Measurements from ENCODE around the gene MAST4.
"Not testable (repeated sequence)": the region's sequence is repeated elsewhere in the genome, so short reads cannot be mapped to it uniquely, and the experiment has no call there.

MAST4 gene

DNA sequence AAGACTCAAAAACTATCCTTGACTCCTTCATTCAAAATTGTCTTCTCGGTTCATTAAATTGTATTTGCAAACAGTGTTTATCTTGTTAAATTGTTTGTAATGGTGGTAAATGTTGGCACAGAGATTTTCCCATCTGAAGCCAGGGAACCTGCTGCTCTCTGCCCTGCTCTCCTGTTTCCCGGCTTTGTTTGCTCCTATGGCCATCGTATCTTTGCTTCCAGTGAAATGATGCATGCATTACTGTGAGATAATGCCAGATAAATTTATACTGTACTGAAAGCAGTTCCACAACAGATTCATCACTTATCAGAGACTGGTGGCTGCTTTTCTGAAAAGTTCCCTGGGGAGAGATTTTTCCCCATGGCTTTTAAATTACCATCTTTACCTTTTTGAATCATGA lies 519.1 kb downstream of the MAST4 start:
- Histone ChIP-seq H3K36me3 (ENCODE audit: control insufficient read depth in 2 of 2, insufficient read depth in 2 of 2, low read length in 2 of 2) (peaks cover 18 to 19% of the 10 kb centered on the region in 2 donors), H3K4me3 (ENCODE audit: low read length in 2 of 2) (no peak overlapping the region), H3K9me3 (ENCODE audit: control insufficient read depth in 2 of 2, low read length in 2 of 2) (no peaks in the 10 kb centered on the region), H3K27me3 (ENCODE audit: control insufficient read depth in 1 of 2, insufficient read depth in 2 of 2, low read length in 2 of 2) (no peaks in the 10 kb centered on the region), H3K4me1 (ENCODE audit: control insufficient read depth, insufficient read depth, low read length) (no peaks in the 10 kb centered on the region), H3K9ac (ENCODE audit: low read length in 2 of 2) (no peak overlapping the region), H3K27ac (ENCODE audit: low read length) (no peak overlapping the region)

- Histone ChIP-seq H3K36me3 (ENCODE audit: control insufficient read depth in 2 of 2, insufficient read depth in 2 of 2, low read length in 2 of 2) (peaks cover 18 to 23% of the 10 kb centered on the region in 2 donors), H3K4me1 (ENCODE audit: control insufficient read depth, insufficient read depth, low read length) (no peaks in the 10 kb centered on the region), H3K27me3 (ENCODE audit: control insufficient read depth in 1 of 2, insufficient read depth in 2 of 2, low read length in 2 of 2) (no peaks in the 10 kb centered on the region), H3K9me3 (ENCODE audit: control insufficient read depth in 2 of 2, low read length in 2 of 2) (no peaks in the 10 kb centered on the region), H3K27ac (ENCODE audit: low read length) (no peak overlapping the region), H3K9ac (ENCODE audit: low read length in 2 of 2) (no peak overlapping the region), H3K4me3 (ENCODE audit: low read length in 2 of 2) (no peak overlapping the region)
Observed at GRCh38 chr5:67115817-67116216, 519.6 kb downstream of the MAST4 start.

DNA sequence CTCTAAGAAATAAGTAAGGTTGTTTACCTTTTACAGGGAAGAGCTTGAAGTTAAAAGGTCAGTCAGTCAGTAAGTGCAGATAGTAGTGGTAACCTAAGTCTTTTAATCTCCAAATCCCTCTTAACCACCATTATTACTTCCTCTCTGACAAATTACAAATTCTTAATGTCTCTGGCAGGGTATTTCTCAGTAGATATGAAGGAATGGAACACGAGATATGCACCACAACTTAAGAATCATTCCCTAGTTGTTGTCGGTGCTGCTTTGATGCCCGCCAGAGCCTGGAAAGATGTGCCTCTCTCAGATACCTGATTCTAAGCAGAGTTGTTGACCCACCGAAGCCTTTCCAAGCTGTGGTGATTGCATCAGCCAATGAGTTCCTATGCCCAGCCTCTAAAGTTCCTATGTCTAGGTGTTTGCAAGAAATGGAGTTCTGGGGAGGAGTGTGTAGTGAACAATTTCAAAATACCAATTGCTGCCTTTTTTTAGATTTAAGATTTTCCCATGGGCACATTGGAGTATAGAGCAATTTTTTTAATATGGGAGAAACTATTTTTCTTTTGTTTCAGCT lies 521.9 kb downstream of the MAST4 start:
- Histone ChIP-seq H3K36me3 (ENCODE audit: control insufficient read depth in 2 of 2, insufficient read depth in 2 of 2, low read length in 2 of 2) (peaks cover 15 to 16% of the 10 kb centered on the region in 2 donors), H3K4me3 (ENCODE audit: low read length in 2 of 2) (no peak overlapping the region), H3K9me3 (ENCODE audit: control insufficient read depth in 2 of 2, low read length in 2 of 2) (no peaks in the 10 kb centered on the region), H3K9ac (ENCODE audit: low read length in 2 of 2) (no peak overlapping the region), H3K27ac (ENCODE audit: low read length) (no peak overlapping the region), H3K4me1 (ENCODE audit: control insufficient read depth, insufficient read depth, low read length) (no peaks in the 10 kb centered on the region), H3K27me3 (ENCODE audit: control insufficient read depth in 1 of 2, insufficient read depth in 2 of 2, low read length in 2 of 2) (no peaks in the 10 kb centered on the region)

DNA sequence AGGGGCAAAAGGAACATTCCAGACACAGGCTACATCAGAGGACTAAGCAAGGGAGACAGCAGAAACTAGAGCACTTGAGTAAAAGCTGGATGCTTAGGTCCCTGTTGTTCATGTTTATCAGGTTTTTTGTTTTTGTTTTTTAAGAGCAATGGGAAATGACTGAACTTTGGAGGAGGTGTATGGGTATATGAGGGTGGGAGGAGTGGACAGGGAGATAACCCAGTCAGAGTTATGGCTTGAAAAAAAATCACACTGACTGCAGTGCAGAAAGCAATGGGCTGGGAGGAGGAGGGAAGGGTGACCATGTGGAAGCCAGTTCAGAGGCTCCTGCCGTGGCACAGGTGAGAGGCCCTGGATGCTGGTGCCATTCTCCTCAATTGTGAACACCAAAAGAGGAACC lies 522.8 kb downstream of the MAST4 start:
- no peak overlapping the region for H3K4me3 ChIP-seq (ENCODE audit: low read length in 2 of 2)
- H3K9me3 ChIP-seq (ENCODE audit: control insufficient read depth in 2 of 2, low read length in 2 of 2), result no peaks in the 10 kb centered on the region
- H3K36me3 ChIP-seq (ENCODE audit: control insufficient read depth in 2 of 2, insufficient read depth in 2 of 2, low read length in 2 of 2), result peaks cover 13 to 16% of the 10 kb centered on the region in 2 donors
- H3K27ac ChIP-seq (ENCODE audit: low read length), result no peak overlapping the region
- no peak overlapping the region for H3K9ac ChIP-seq (ENCODE audit: low read length in 2 of 2)
- no peaks in the 10 kb centered on the region for H3K4me1 ChIP-seq (ENCODE audit: control insufficient read depth, insufficient read depth, low read length)
- no peaks in the 10 kb centered on the region for H3K27me3 ChIP-seq (ENCODE audit: control insufficient read depth in 1 of 2, insufficient read depth in 2 of 2, low read length in 2 of 2)

GRCh38 chr5:67120032-67120431 lies 523.8 kb downstream of the MAST4 start:
- Histone ChIP-seq H3K4me1 (ENCODE audit: control insufficient read depth, insufficient read depth, low read length) (no peaks in the 10 kb centered on the region), H3K36me3 (ENCODE audit: control insufficient read depth in 2 of 2, insufficient read depth in 2 of 2, low read length in 2 of 2) (peaks cover 11 to 16% of the 10 kb centered on the region in 2 donors), H3K9ac (ENCODE audit: low read length in 2 of 2) (no peak overlapping the region), H3K4me3 (ENCODE audit: low read length in 2 of 2) (no peak overlapping the region), H3K27ac (ENCODE audit: low read length) (no peak overlapping the region), H3K9me3 (ENCODE audit: control insufficient read depth in 2 of 2, low read length in 2 of 2) (no peaks in the 10 kb centered on the region), H3K27me3 (ENCODE audit: control insufficient read depth in 1 of 2, insufficient read depth in 2 of 2, low read length in 2 of 2) (no peaks in the 10 kb centered on the region)

DNA sequence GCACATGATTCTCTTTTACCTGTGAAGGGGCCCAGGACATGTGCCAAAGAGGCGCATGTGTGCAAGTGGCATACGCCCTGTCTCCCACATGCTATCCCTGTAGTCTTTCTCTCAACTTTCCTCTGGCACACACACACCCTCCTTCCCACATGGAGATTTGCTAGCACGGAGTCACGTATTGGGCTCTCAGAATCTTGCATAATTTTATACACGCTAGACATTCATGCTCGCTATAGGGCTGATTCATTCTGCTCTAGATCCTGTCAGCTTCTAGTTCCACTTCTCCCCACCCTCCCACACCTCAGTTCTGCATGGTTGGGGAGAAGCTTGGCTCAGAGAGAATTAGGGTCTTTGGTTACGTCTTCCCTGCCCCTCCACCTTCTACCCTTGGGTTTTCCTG lies 527.6 kb downstream of the MAST4 start:
- Histone ChIP-seq H3K9ac (ENCODE audit: low read length in 2 of 2) (no peak overlapping the region), H3K4me1 (ENCODE audit: control insufficient read depth, insufficient read depth, low read length) (no peaks in the 10 kb centered on the region), H3K36me3 (ENCODE audit: control insufficient read depth in 2 of 2, insufficient read depth in 2 of 2, low read length in 2 of 2) (peaks cover 8 to 13% of the 10 kb centered on the region in 2 donors), H3K27me3 (ENCODE audit: control insufficient read depth in 1 of 2, insufficient read depth in 2 of 2, low read length in 2 of 2) (no peaks in the 10 kb centered on the region), H3K4me3 (ENCODE audit: low read length in 2 of 2) (no peak overlapping the region), H3K9me3 (ENCODE audit: control insufficient read depth in 2 of 2, low read length in 2 of 2) (no peaks in the 10 kb centered on the region), H3K27ac (ENCODE audit: low read length) (no peak overlapping the region)

GRCh38 chr5:67124556-67124955 lies 528.4 kb downstream of the MAST4 start:
- no peaks in the 10 kb centered on the region for H3K27me3 ChIP-seq (ENCODE audit: control insufficient read depth in 1 of 2, insufficient read depth in 2 of 2, low read length in 2 of 2)
- H3K36me3 ChIP-seq (ENCODE audit: control insufficient read depth in 2 of 2, insufficient read depth in 2 of 2, low read length in 2 of 2), result peaks cover 8 to 10% of the 10 kb centered on the region in 2 donors
- no peak overlapping the region for H3K9ac ChIP-seq (ENCODE audit: low read length in 2 of 2)

DNA sequence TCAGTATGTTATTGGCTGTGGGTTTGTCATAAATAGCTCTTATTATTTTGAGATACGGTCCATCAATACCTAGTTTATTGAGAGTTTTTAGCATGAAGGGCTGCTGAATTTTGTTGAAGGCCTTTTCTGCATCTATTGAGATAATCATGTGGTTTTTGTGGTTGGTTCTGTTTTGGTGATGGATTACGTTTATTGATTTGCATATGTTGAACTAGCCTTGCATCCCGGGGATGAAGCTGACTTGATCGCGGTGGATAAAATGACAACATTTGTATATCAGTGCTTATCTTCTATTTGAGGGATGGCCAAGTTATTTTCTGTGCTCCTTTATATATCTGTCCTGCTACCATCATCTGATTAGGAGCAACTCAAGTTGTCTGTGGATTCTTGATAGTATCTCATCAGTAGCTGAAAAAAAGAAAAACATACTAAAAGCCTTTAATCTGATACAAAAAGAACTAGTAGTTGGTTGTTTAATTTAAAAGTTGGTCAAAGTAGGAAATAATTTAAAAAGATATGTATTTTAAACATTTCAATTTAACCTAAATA lies 531.2 kb downstream of the MAST4 start:
- H3K9ac ChIP-seq (ENCODE audit: low read length in 2 of 2); H3K27ac ChIP-seq (ENCODE audit: low read length); H3K9me3 ChIP-seq (ENCODE audit: control insufficient read depth in 2 of 2, low read length in 2 of 2); H3K4me1 ChIP-seq (ENCODE audit: control insufficient read depth, insufficient read depth, low read length); H3K27me3 ChIP-seq (ENCODE audit: control insufficient read depth in 1 of 2, insufficient read depth in 2 of 2, low read length in 2 of 2); H3K4me3 ChIP-seq (ENCODE audit: low read length in 2 of 2): not testable (repeated sequence)
- peaks cover 8 to 13% of the 10 kb centered on the region in 2 donors for H3K36me3 ChIP-seq (ENCODE audit: control insufficient read depth in 2 of 2, insufficient read depth in 2 of 2, low read length in 2 of 2)

More at GRCh38 chr5:67124556-67124955, 528.4 kb downstream of the MAST4 start:
- Histone ChIP-seq H3K9me3 (ENCODE audit: control insufficient read depth in 2 of 2, low read length in 2 of 2) (no peaks in the 10 kb centered on the region), H3K4me1 (ENCODE audit: control insufficient read depth, insufficient read depth, low read length) (no peaks in the 10 kb centered on the region), H3K27ac (ENCODE audit: low read length) (no peak overlapping the region), H3K4me3 (ENCODE audit: low read length in 2 of 2) (no peak overlapping the region)

DNA sequence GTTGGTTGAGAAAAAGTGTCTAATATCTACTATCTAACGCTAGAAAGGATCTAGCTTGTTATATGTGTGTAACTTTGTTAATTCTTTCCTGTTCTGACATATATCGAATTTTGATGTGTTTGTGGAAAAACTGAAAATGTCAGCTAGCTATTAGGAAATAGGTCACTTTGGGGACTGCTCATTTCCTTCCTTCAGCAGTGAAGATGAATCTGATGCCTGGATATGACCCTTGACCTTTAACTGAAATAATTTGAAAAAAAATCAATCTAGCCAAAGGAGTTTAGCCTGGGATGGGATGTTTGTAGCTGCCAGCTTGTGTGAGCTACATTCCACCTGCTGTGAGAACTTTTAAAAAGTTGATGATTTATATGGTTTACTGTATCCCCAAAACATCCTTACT lies 533.6 kb downstream of the MAST4 start:
- H3K27me3 ChIP-seq (ENCODE audit: control insufficient read depth in 1 of 2, insufficient read depth in 2 of 2, low read length in 2 of 2), result no peaks in the 10 kb centered on the region
- no peaks in the 10 kb centered on the region for H3K9me3 ChIP-seq (ENCODE audit: control insufficient read depth in 2 of 2, low read length in 2 of 2)
- no peak overlapping the region for H3K9ac ChIP-seq (ENCODE audit: low read length in 2 of 2)
- H3K4me3 ChIP-seq (ENCODE audit: low read length in 2 of 2), result no peak overlapping the region
- no peak overlapping the region for H3K27ac ChIP-seq (ENCODE audit: low read length)
- no peaks in the 10 kb centered on the region for H3K4me1 ChIP-seq (ENCODE audit: control insufficient read depth, insufficient read depth, low read length)
- peaks cover 6 to 10% of the 10 kb centered on the region in 2 donors for H3K36me3 ChIP-seq (ENCODE audit: control insufficient read depth in 2 of 2, insufficient read depth in 2 of 2, low read length in 2 of 2)

DNA sequence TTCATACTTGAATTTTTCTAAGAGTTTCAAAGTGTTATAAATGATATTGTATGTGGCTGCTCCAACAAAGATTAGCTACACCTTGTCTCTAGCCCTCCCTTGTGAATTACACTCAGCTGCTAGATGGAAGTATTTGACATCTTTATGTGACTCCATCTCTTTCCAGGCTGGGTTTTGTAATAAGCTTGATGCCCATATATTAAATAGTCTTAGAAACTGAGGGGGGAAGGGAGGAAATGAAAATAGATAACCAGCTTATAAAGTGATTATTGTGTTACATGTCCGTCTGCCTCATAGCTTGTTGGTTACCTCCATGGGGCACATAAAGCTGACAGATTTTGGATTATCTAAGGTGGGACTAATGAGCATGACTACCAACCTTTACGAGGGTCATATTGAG lies 537.0 kb downstream of the MAST4 start:
- H3K4me3 ChIP-seq (ENCODE audit: low read length in 2 of 2), result no peak overlapping the region
- peaks cover 15 to 21% of the 10 kb centered on the region in 2 donors for H3K36me3 ChIP-seq (ENCODE audit: control insufficient read depth in 2 of 2, insufficient read depth in 2 of 2, low read length in 2 of 2)
- no peak overlapping the region for H3K9ac ChIP-seq (ENCODE audit: low read length in 2 of 2)
- H3K27me3 ChIP-seq (ENCODE audit: control insufficient read depth in 1 of 2, insufficient read depth in 2 of 2, low read length in 2 of 2), result no peaks in the 10 kb centered on the region
- H3K9me3 ChIP-seq (ENCODE audit: control insufficient read depth in 2 of 2, low read length in 2 of 2), result no peaks in the 10 kb centered on the region
- no peaks in the 10 kb centered on the region for H3K4me1 ChIP-seq (ENCODE audit: control insufficient read depth, insufficient read depth, low read length)
- no peak overlapping the region for H3K27ac ChIP-seq (ENCODE audit: low read length)

DNA sequence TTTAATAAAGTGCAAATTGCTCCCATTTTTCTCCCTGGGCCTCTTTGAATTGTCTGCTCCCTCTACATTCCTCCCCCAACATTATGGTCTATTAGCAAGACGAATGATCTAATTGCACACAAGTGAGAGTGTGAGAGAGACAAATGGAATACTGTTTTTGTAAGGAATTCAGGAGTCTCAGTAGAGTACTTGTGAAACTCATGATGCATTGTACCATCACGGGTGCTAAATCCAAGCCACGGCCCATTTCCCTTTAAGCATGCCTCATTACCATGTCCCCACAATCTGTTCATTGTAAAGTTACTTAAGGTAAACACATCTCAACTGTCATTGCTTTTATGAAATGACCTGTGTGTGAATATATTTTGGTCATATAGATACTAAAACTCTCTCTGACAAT lies 537.6 kb downstream of the MAST4 start:
- Histone ChIP-seq H3K9me3 (ENCODE audit: control insufficient read depth in 2 of 2, low read length in 2 of 2) (no peaks in the 10 kb centered on the region), H3K36me3 (ENCODE audit: control insufficient read depth in 2 of 2, insufficient read depth in 2 of 2, low read length in 2 of 2) (peaks cover 15 to 21% of the 10 kb centered on the region in 2 donors), H3K4me1 (ENCODE audit: control insufficient read depth, insufficient read depth, low read length) (no peaks in the 10 kb centered on the region), H3K27ac (ENCODE audit: low read length) (no peak overlapping the region), H3K9ac (ENCODE audit: low read length in 2 of 2) (no peak overlapping the region), H3K4me3 (ENCODE audit: low read length in 2 of 2) (no peak overlapping the region), H3K27me3 (ENCODE audit: control insufficient read depth in 1 of 2, insufficient read depth in 2 of 2, low read length in 2 of 2) (no peaks in the 10 kb centered on the region)

Data from stomach smooth muscle (tissue), 2 donors.